AG10803 (cell line): ENCODE data around the gene SCUBE1.

ENCODE experiments used
- DNase-seq: peaks from one replicate; pipeline ENCODE4 v3.0.0; 2010; ENCODE audit warnings: low read depth
- H3K4me3 ChIP-seq: 2 replicates; pipeline ENCODE4 v1.5.1; 2011; ENCODE audit warnings: mild to moderate bottlenecking, low read length, control low read depth
- CTCF ChIP-seq: conservative IDR thresholded peaks from 2 replicates; pipeline ENCODE4 v1.5.1; 2011; ENCODE audit warnings: mild to moderate bottlenecking, low read length, control low read depth, inconsistent platforms

Gene SCUBE1

GRCh38 chr22:43151251-43152002 lies 191.7 kb downstream of the SCUBE1 start, which contains the start of gene TSPO:
TSPO (plus strand) TSS chr22:43151559; CDS start chr22:43159239, 7,680 bp downstream.
- H3K4me3 ChIP-seq, result peak within 1 kb of the TSS; percentile 83
- no peak for TF ChIP-seq CTCF
- DNase-seq, result peak; percentile 62

GRCh38 chr22:43150731-43151206 lies 192.4 kb downstream of the SCUBE1 start:
- no peak for DNase-seq
- no peak for TF ChIP-seq CTCF
- H3K4me3 ChIP-seq, result peak overlapping the region; percentile 83

GRCh38 chr22:43148581-43148980 lies 194.6 kb downstream of the SCUBE1 start:
- H3K4me3 ChIP-seq, result no peak overlapping the region
- no peak for TF ChIP-seq CTCF
- DNase-seq, result no peak

GRCh38 chr22:43147821-43148220 lies 195.4 kb downstream of the SCUBE1 start:
- no peak overlapping the region for H3K4me3 ChIP-seq
- DNase-seq, result no peak
- no peak for TF ChIP-seq CTCF
